Endothelial cell of umbilical vein (primary cell): ENCODE measurements around the gene ZNG1A. TPM values are rescaled to one million over a fixed set of nuclear protein-coding genes. Genes with fewer than 3 reads are reported as not detected.

ENCODE experiments used
- BruUV-seq: library from RNA; stranded (reverse); fragments of 400-500 nt; replicated peaks from 2 replicates; lab custom pipeline; 2021; lab: Mats Ljungman, UMichigan
- CTCF ChIA-PET: fragments of 300-600, 350-600 bp; sonication (Branson Sonifier 250); formaldehyde crosslinking; loops from one replicate; lab custom pipeline; 2021; ENCODE audit warnings: antibody characterized with exemption, inconsistent platforms; lab: Charles Lee
- POLR2A ChIA-PET: fragments of 300-600, 350-600 bp; sonication (Branson Sonifier 250); formaldehyde crosslinking; loops from one replicate; lab custom pipeline; 2021; ENCODE audit warnings: antibody characterized with exemption, inconsistent platforms; lab: Charles Lee
- DNase-seq: peaks from one replicate; pipeline ENCODE4 v3.0.0-alpha.2; 2011; ENCODE audit warnings: low read depth, low spot score
- FAIRE-seq: peaks from 2 replicates; lab custom pipeline; 2011; peaks lifted over from hg19 to GRCh38; lab: Jason Lieb, UNC
- H2AFZ ChIP-seq: 2 replicates; pipeline ENCODE4 v1.6.0; 2012; ENCODE audit warnings: low read depth, low read length, control low read depth, inconsistent platforms
- H3K27ac ChIP-seq: 2 replicates; pipeline ENCODE4 v1.5.1; 2011; ENCODE audit warnings: low read depth, mild to moderate bottlenecking, control low read depth, low read length, moderate library complexity; ENCODE audit not compliant: insufficient read depth
- H3K27me3 ChIP-seq, 2 experiments: 2 replicates each; pipeline versions ENCODE4 v1.6.0 to v1.6.1; 2011; ENCODE audit warnings: low read length in 2 of 2, mixed read lengths in 1 of 2; ENCODE audit not compliant: control insufficient read depth in 2 of 2, insufficient read depth in 2 of 2
- H3K36me3 ChIP-seq, 2 experiments: 2 replicates in 1 of 2; 3 replicates in 1 of 2; pipeline ENCODE4 v1.5.1; 2011; ENCODE audit warnings: low read length in 2 of 2, mild to moderate bottlenecking in 1 of 2, moderate library complexity in 1 of 2; ENCODE audit not compliant: control insufficient read depth in 2 of 2, insufficient read depth in 2 of 2; ENCODE audit errors: extremely low read depth in 1 of 2
- H3K4me1 ChIP-seq: 3 replicates; pipeline ENCODE4 v1.5.1; 2011; ENCODE audit warnings: mild to moderate bottlenecking, low read length; ENCODE audit not compliant: control insufficient read depth, insufficient read depth; ENCODE audit errors: extremely low read depth
- H3K4me2 ChIP-seq: 2 replicates; pipeline ENCODE4 v1.6.1; 2011; ENCODE audit warnings: low read length, control low read depth, mixed read lengths; ENCODE audit not compliant: insufficient read depth
- H3K4me3 ChIP-seq, 3 experiments: fragments of 200-600 bp in 1 of 3; sonication (generic), shearing (Covaris generic) in 1 of 3; replicated peaks in 1 of 3; 2 replicates each; pipeline ENCODE4 v1.5.1; 2011 to 2016; ENCODE audit warnings: control low read depth in 3 of 3, low read length in 3 of 3, mild to moderate bottlenecking in 2 of 3, inconsistent platforms in 1 of 3, low read depth in 1 of 3, moderate library complexity in 1 of 3; ENCODE audit not compliant: insufficient read depth in 1 of 3
- H3K79me2 ChIP-seq: 2 replicates; pipeline ENCODE4 v1.6.0; 2012; ENCODE audit warnings: low read length, inconsistent platforms; ENCODE audit not compliant: control insufficient read depth, insufficient read depth
- H3K9ac ChIP-seq: replicated peaks from 2 replicates; pipeline ENCODE3; 2011; ENCODE audit warnings: low read length, control low read depth; ENCODE audit not compliant: insufficient read depth; ENCODE audit errors: extremely low read depth
- H3K9me1 ChIP-seq: replicated peaks from 3 replicates; pipeline ENCODE4 v1.6.0; 2011; ENCODE audit warnings: mild to moderate bottlenecking, low read length; ENCODE audit not compliant: control insufficient read depth, insufficient read depth; ENCODE audit errors: extremely low read depth
- H3K9me3 ChIP-seq: replicated peaks from 2 replicates; pipeline ENCODE4 v1.5.1; 2012; ENCODE audit warnings: low read length, inconsistent platforms; ENCODE audit not compliant: control insufficient read depth, insufficient read depth
- H4K20me1 ChIP-seq: replicated peaks from 2 replicates; pipeline ENCODE3; 2011; ENCODE audit warnings: mild to moderate bottlenecking, low read length; ENCODE audit not compliant: control insufficient read depth, insufficient read depth; ENCODE audit errors: extremely low read depth
- EZH2 ChIP-seq: IDR thresholded peaks from 2 replicates; pipeline ENCODE4 v1.6.1; 2012; ENCODE audit warnings: borderline replicate concordance, low read depth, mild to moderate bottlenecking, moderate library complexity, low read length, inconsistent platforms; ENCODE audit not compliant: severe bottlenecking
- FOS ChIP-seq: IDR thresholded peaks from 2 replicates; pipeline ENCODE4 v1.6.1; 2011; ENCODE audit warnings: mild to moderate bottlenecking, low read length, moderate library complexity, borderline replicate concordance; ENCODE audit not compliant: insufficient read depth
- GATA2 ChIP-seq: IDR thresholded peaks from 2 replicates; pipeline ENCODE4 v1.7.0; 2011; ENCODE audit warnings: low read depth, mild to moderate bottlenecking, moderate library complexity, mixed read lengths, low read length; ENCODE audit not compliant: insufficient read length, insufficient read depth
- JUN ChIP-seq: IDR thresholded peaks from 2 replicates; pipeline ENCODE4 v1.6.1; 2011; ENCODE audit warnings: borderline replicate concordance, low read depth; ENCODE audit not compliant: insufficient read length, insufficient read depth
- MYC ChIP-seq: IDR thresholded peaks from one replicate; pipeline ENCODE4 v1.6.1; 2011; ENCODE audit warnings: mild to moderate bottlenecking, low read depth, low read length
- POLR2A ChIP-seq: IDR thresholded peaks from 2 replicates; pipeline ENCODE4 v1.6.1; 2012; ENCODE audit warnings: low read depth, mild to moderate bottlenecking, control low read depth, low read length
- POLR2AphosphoS5 ChIP-seq: IDR thresholded peaks from 2 replicates; pipeline ENCODE4 v1.6.1; 2012; ENCODE audit warnings: low read depth, mild to moderate bottlenecking, control low read depth, low read length, moderate library complexity; ENCODE audit not compliant: insufficient read depth
- dilution Hi-C: fragments of 300-500 bp; cut with MboI; formaldehyde crosslinking; loops from one replicate; pipeline ENCODE4 v1.15.0; 2019; ENCODE audit warnings: low sequenced_read_pairs; ENCODE audit not compliant: extremely low pct_ligation_motif_present
- intact Hi-C: fragments of 100-400 bp; cut with micrococcal nuclease; formaldehyde crosslinking; loops from one replicate; pipeline ENCODE4 v1.10.0; 2022
- polyA plus RNA-seq, 4 experiments: library from polyadenylated mRNA; depleted of rRNA in 3 of 4; stranded (reverse) in 3 of 4; unstranded in 1 of 4; fragments of >200 nt; gene quantifications; 2 replicates each; pipeline versions ENCODE4 v1.2.1 to v1.2.3, GENCODE V29; 2011 to 2012; ENCODE audit warnings: missing spikeins in 1 of 4
- total RNA-seq: library from RNA; stranded (reverse); gene quantifications from 2 replicates; pipeline ENCODE4 v1.2.3, GENCODE V29; 2021
- TF ChIP-seq, protein P1 (sequence below): IDR thresholded peaks from 2 replicates; pipeline ENCODE4 v1.6.1; 2011; ENCODE audit not compliant: insufficient read depth, insufficient read length
- TF ChIP-seq, protein P2 (sequence below), 2 donors: IDR thresholded peaks; 1 replicate in 1 of 2; 2 replicates in 1 of 2; pipeline ENCODE4 v1.5.1; 2011; ENCODE audit warnings: low read length in 2 of 2, mild to moderate bottlenecking in 2 of 2, moderate library complexity in 2 of 2, control low read depth in 1 of 2, inconsistent platforms in 1 of 2, low read depth in 1 of 2; ENCODE audit not compliant: insufficient read depth in 1 of 2; ENCODE audit errors: extremely low read depth in 1 of 2

Gene ZNG1A
- total and polyA plus RNA-seq, 2 donors (not counting 3 experiments of a cell fraction or from before 2014, with no cell fraction given): 14.3 to 39.8 TPM

DNA sequence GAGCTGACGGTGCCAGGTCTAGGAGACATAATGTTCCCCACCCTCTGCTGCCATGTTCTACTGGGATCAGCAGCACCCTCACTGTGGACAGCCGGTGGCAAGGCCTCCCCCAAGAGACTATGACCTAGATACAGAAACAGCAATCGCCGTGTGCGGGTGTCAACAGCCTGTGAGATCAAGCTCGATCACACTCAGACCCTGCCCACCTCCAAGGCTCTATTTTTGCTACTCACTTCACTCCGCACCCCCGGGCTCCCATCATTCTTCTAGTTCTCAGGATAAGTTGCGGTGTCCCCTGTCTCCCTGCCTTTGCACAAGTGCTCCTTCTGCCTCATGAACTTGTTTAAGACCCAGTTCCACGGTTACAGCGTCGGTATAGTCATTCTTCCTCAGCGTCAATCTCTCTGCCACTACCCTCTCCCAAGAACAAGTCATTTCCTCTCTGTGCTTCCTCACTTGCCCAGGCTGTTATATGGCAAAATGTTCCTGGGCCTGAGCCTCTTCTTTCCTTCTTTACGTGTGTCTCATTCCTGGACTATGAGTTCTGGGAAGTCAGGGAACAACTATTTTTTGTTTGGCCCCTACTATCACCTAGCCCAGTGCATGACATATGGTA lies 30.4 kb upstream of the ZNG1A start:
- no peak overlapping the region for H2AFZ ChIP-seq
- dilution Hi-C loops (no loop called here), intact Hi-C loops (no loop called here)
- H3K4me1 ChIP-seq: peaks cover under 1% of the 10 kb centered on the region
- TF ChIP-seq POLR2AphosphoS5 (no peak), FOS (no peak), MYC (no peak), GATA2 (no peak), JUN (no peak), POLR2A (no peak), EZH2 (no peak)
- FAIRE-seq (no peak), DNase-seq (no peak)
- H3K79me2 ChIP-seq: no peaks in the 10 kb centered on the region
- no peak overlapping the region for H3K9ac ChIP-seq
- H3K36me3 ChIP-seq: no peaks in the 10 kb centered on the region
- no peak overlapping the region for H3K4me3 ChIP-seq
- no peaks in the 10 kb centered on the region for H4K20me1 ChIP-seq
- ChIA-PET POLR2A (no interaction called here), CTCF (no interaction called here)
- no TSS peak for BruUV-seq
- no peak overlapping the region for H3K4me2 ChIP-seq
- H3K27ac ChIP-seq: no peak overlapping the region
- no peaks in the 10 kb centered on the region for H3K9me1 ChIP-seq
- peaks cover 0 to 5% of the 10 kb centered on the region in 2 experiments for H3K27me3 ChIP-seq
- no peaks in the 10 kb centered on the region for H3K9me3 ChIP-seq

DNA sequence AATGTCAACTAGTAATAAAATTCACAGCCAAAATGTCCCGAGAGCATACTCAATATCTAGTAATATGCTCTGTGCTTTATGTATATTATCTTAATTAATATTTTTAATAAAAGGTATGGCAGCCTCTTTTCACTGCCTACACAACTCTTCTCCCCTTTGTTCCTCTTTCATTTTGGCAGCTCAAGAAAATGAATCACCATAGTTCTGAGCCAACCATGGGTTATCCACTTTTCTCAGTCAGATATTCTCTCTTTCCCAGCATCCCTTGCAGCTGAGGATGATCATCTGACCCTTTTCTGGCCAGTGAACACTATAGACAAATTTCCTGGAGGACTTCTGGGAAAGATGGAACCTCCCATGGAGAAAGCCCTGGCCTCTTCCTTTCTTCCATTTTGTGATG lies 27.6 kb upstream of the ZNG1A start:
- Histone ChIP-seq H4K20me1 (no peaks in the 10 kb centered on the region), H3K36me3 (no peaks in the 10 kb centered on the region), H3K9me3 (no peaks in the 10 kb centered on the region), H3K4me3 (no peak overlapping the region), H3K79me2 (no peaks in the 10 kb centered on the region), H3K27me3 (no peaks in the 10 kb centered on the region), H2AFZ (no peak overlapping the region), H3K4me2 (no peak overlapping the region), H3K9me1 (no peaks in the 10 kb centered on the region), H3K9ac (no peak overlapping the region), H3K27ac (no peak overlapping the region), H3K4me1 (no peaks in the 10 kb centered on the region)
- intact Hi-C loops: no loop called here
- DNase-seq (no peak), FAIRE-seq (no peak)
- dilution Hi-C loops: no loop called here
- ChIA-PET CTCF (no interaction called here), POLR2A (no interaction called here)
- no TSS peak for BruUV-seq
- TF ChIP-seq POLR2A: no peak
- TF ChIP-seq GATA2: no peak
- TF ChIP-seq, protein P1, sequence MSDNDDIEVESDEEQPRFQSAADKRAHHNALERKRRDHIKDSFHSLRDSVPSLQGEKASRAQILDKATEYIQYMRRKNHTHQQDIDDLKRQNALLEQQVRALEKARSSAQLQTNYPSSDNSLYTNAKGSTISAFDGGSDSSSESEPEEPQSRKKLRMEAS: no peak
- no peak for TF ChIP-seq FOS
- no peak for TF ChIP-seq MYC
- no peak for TF ChIP-seq EZH2
- TF ChIP-seq, protein P2, sequence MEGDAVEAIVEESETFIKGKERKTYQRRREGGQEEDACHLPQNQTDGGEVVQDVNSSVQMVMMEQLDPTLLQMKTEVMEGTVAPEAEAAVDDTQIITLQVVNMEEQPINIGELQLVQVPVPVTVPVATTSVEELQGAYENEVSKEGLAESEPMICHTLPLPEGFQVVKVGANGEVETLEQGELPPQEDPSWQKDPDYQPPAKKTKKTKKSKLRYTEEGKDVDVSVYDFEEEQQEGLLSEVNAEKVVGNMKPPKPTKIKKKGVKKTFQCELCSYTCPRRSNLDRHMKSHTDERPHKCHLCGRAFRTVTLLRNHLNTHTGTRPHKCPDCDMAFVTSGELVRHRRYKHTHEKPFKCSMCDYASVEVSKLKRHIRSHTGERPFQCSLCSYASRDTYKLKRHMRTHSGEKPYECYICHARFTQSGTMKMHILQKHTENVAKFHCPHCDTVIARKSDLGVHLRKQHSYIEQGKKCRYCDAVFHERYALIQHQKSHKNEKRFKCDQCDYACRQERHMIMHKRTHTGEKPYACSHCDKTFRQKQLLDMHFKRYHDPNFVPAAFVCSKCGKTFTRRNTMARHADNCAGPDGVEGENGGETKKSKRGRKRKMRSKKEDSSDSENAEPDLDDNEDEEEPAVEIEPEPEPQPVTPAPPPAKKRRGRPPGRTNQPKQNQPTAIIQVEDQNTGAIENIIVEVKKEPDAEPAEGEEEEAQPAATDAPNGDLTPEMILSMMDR (IDR thresholded peaks at IDR 0.05; ENCODE audit: extremely low read depth in 1 of 2, insufficient read depth in 1 of 2, low read depth in 1 of 2, low read length in 2 of 2): no peak
- TF ChIP-seq JUN: no peak
- no peak for TF ChIP-seq POLR2AphosphoS5
